GM23338 (cell line): ENCODE measurements around the gene PPP2R2B. TPM values are rescaled to one million over a fixed set of nuclear protein-coding genes. Genes with fewer than 3 reads are reported as not detected.

ENCODE experiments used
- ATAC-seq: fragments of 200-7000 bp; cut with Tn5 transposase; 3 replicates; pipeline ENCODE4 v1.9.1; 2020
- DNase-seq: peaks from one replicate; pipeline ENCODE4 v3.0.0-alpha.2; 2015; ENCODE audit warnings: low spot score
- H2AFZ ChIP-seq: fragments of 200-600 bp; sonication (generic); 2 replicates; pipeline ENCODE4 v1.8.0; 2016; ENCODE audit warnings: antibody characterized with exemption, mild to moderate bottlenecking, moderate library complexity
- H3F3A ChIP-seq: fragments of 200-600 bp; sonication (generic); replicated peaks from 2 replicates; pipeline ENCODE4 v1.8.0; 2017; ENCODE audit warnings: antibody characterized with exemption, mixed run types, low read depth
- H3K27ac ChIP-seq: fragments of 200-600 bp; sonication (generic); 2 replicates; pipeline ENCODE4 v1.6.1; 2016; ENCODE audit warnings: low read depth
- H3K27me3 ChIP-seq: fragments of 200-600 bp; sonication (generic); 2 replicates; pipeline ENCODE4 v1.8.0; 2016; ENCODE audit warnings: mild to moderate bottlenecking, mixed run types, moderate library complexity; ENCODE audit not compliant: insufficient read depth
- H3K36me3 ChIP-seq: fragments of 200-600 bp; sonication (generic); 2 replicates; pipeline ENCODE4 v1.8.0; 2016; ENCODE audit warnings: mild to moderate bottlenecking; ENCODE audit not compliant: insufficient read depth
- H3K4me1 ChIP-seq: fragments of 200-600 bp; sonication (generic); 2 replicates; pipeline ENCODE4 v1.8.0; 2016; ENCODE audit warnings: mild to moderate bottlenecking, moderate library complexity; ENCODE audit not compliant: insufficient read depth
- H3K4me2 ChIP-seq: fragments of 200-600 bp; sonication (generic); 2 replicates; pipeline ENCODE4 v1.7.1; 2017; ENCODE audit warnings: mixed run types
- H3K4me3 ChIP-seq: fragments of 200-600 bp; sonication (generic); 2 replicates; pipeline ENCODE4 v1.6.1; 2016; ENCODE audit warnings: mixed run types
- H3K79me2 ChIP-seq: fragments of 200-600 bp; sonication (generic); replicated peaks from 2 replicates; pipeline ENCODE4 v1.8.0; 2017; ENCODE audit warnings: mild to moderate bottlenecking; ENCODE audit not compliant: insufficient read depth
- H3K9me2 ChIP-seq: fragments of 200-600 bp; sonication (generic); 2 replicates; pipeline ENCODE4 v1.8.0; 2017; ENCODE audit not compliant: insufficient read depth
- H4K20me1 ChIP-seq: fragments of 200-600 bp; sonication (generic); replicated peaks from 2 replicates; pipeline ENCODE4 v1.8.0; 2017; ENCODE audit warnings: mild to moderate bottlenecking; ENCODE audit not compliant: insufficient read depth
- H3K27ac Mint-ChIP-seq: 2 replicates; pipeline ENCODE4 v1.8.0; 2020; ENCODE audit warnings: inconsistent platforms, mild to moderate bottlenecking, moderate library complexity, mixed read lengths
- H3K27me3 Mint-ChIP-seq: 3 replicates; pipeline ENCODE4 v1.8.0; 2022; ENCODE audit warnings: low read depth, mild to moderate bottlenecking, moderate library complexity, mixed read lengths, inconsistent platforms; ENCODE audit not compliant: insufficient read depth, poor library complexity
- H3K36me3 Mint-ChIP-seq: 3 replicates; pipeline ENCODE4 v1.8.0; 2021; ENCODE audit warnings: low read depth, mild to moderate bottlenecking, inconsistent platforms, moderate library complexity, mixed read lengths
- H3K4me1 Mint-ChIP-seq: 3 replicates; pipeline ENCODE4 v1.8.0; 2020; ENCODE audit warnings: mild to moderate bottlenecking, inconsistent platforms, mixed read lengths
- H3K4me3 Mint-ChIP-seq: 3 replicates; pipeline ENCODE4 v1.8.0; 2021; ENCODE audit warnings: moderate library complexity, mild to moderate bottlenecking, inconsistent platforms, mixed read lengths
- H3K9me3 Mint-ChIP-seq: 3 replicates; pipeline ENCODE4 v1.8.0; 2020; ENCODE audit warnings: moderate library complexity, mild to moderate bottlenecking, inconsistent platforms, mixed read lengths
- JUNB ChIP-seq: IDR thresholded peaks from one replicate; pipeline ENCODE4 v1.6.1; 2016; ENCODE audit warnings: antibody characterized with exemption; ENCODE audit not compliant: unreplicated experiment
- ZNF114 ChIP-seq: fragments of 250-450 bp; sonication (Bioruptor Pico); IDR thresholded peaks from 2 replicates; pipeline ENCODE4 v1.5.0; 2020; ENCODE audit warnings: mild to moderate bottlenecking, moderate library complexity
- polyA plus RNA-seq: library from polyadenylated mRNA; unstranded; fragments of >200 nt; fragmentation: Nextera tagmentation; extraction: Ambion mirVana; gene quantifications from 2 replicates; pipeline ENCODE4 v1.2.1, GENCODE V29; 2016
- total RNA-seq: library from RNA; depleted of rRNA; stranded (reverse); fragments of >200 nt; shearing (Covaris generic); gene quantifications from 2 replicates; pipeline ENCODE4 v1.2.3, GENCODE V29; 2014
- TF ChIP-seq, protein P1 (sequence below): IDR thresholded peaks from 2 replicates; pipeline ENCODE4 v1.6.1; 2016; ENCODE audit warnings: antibody characterized with exemption
- TF ChIP-seq, protein P2 (sequence below): fragments of 250-450 bp; sonication (Bioruptor Pico); IDR thresholded peaks from 2 replicates; pipeline ENCODE4 v1.5.0; 2020; ENCODE audit warnings: mild to moderate bottlenecking, moderate library complexity

PPP2R2B gene
- total and polyA plus RNA-seq, 2 experiments from 2014 or later = 21.3 to 33.9 TPM

- TF ChIP-seq, protein P1, sequence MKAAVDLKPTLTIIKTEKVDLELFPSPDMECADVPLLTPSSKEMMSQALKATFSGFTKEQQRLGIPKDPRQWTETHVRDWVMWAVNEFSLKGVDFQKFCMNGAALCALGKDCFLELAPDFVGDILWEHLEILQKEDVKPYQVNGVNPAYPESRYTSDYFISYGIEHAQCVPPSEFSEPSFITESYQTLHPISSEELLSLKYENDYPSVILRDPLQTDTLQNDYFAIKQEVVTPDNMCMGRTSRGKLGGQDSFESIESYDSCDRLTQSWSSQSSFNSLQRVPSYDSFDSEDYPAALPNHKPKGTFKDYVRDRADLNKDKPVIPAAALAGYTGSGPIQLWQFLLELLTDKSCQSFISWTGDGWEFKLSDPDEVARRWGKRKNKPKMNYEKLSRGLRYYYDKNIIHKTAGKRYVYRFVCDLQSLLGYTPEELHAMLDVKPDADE = no peak
These were observed 40.7 kb upstream of the PPP2R2B start (continued) for GRCh38 chr5:146919304-146919703.

GRCh38 chr5:146917931-146918330, 39.4 kb upstream of the PPP2R2B start:
- Histone ChIP-seq H3K79me2 (no peaks in the 10 kb centered on the region), H2AFZ (no peak overlapping the region), H4K20me1 (no peaks in the 10 kb centered on the region), H3K36me3 (no peaks in the 10 kb centered on the region), H3F3A (no peaks in the 10 kb centered on the region), H3K4me1 (peaks cover 23% of the 10 kb centered on the region), H3K27me3 (no peaks in the 10 kb centered on the region), H3K4me3 (no peak overlapping the region), H3K27ac (peak overlapping the region; percentile 6; the same call in 1 of the 2 replicates), H3K4me2 (no peak overlapping the region), H3K9me2 (0 out of 2 replicates have a peak, but pooled peaks cover 4% of the 10 kb centered on the region)
- Mint-ChIP-seq H3K4me3 (no peak overlapping the region), H3K36me3 (no peaks in the 10 kb centered on the region), H3K4me1 (peaks cover 34% of the 10 kb centered on the region), H3K27me3 (no peaks in the 10 kb centered on the region), H3K27ac (no peak overlapping the region), H3K9me3 (no peaks in the 10 kb centered on the region)
- DNase-seq = no peak
- ATAC-seq = no peak
- TF ChIP-seq JUNB = no peak
- TF ChIP-seq, protein P2, sequence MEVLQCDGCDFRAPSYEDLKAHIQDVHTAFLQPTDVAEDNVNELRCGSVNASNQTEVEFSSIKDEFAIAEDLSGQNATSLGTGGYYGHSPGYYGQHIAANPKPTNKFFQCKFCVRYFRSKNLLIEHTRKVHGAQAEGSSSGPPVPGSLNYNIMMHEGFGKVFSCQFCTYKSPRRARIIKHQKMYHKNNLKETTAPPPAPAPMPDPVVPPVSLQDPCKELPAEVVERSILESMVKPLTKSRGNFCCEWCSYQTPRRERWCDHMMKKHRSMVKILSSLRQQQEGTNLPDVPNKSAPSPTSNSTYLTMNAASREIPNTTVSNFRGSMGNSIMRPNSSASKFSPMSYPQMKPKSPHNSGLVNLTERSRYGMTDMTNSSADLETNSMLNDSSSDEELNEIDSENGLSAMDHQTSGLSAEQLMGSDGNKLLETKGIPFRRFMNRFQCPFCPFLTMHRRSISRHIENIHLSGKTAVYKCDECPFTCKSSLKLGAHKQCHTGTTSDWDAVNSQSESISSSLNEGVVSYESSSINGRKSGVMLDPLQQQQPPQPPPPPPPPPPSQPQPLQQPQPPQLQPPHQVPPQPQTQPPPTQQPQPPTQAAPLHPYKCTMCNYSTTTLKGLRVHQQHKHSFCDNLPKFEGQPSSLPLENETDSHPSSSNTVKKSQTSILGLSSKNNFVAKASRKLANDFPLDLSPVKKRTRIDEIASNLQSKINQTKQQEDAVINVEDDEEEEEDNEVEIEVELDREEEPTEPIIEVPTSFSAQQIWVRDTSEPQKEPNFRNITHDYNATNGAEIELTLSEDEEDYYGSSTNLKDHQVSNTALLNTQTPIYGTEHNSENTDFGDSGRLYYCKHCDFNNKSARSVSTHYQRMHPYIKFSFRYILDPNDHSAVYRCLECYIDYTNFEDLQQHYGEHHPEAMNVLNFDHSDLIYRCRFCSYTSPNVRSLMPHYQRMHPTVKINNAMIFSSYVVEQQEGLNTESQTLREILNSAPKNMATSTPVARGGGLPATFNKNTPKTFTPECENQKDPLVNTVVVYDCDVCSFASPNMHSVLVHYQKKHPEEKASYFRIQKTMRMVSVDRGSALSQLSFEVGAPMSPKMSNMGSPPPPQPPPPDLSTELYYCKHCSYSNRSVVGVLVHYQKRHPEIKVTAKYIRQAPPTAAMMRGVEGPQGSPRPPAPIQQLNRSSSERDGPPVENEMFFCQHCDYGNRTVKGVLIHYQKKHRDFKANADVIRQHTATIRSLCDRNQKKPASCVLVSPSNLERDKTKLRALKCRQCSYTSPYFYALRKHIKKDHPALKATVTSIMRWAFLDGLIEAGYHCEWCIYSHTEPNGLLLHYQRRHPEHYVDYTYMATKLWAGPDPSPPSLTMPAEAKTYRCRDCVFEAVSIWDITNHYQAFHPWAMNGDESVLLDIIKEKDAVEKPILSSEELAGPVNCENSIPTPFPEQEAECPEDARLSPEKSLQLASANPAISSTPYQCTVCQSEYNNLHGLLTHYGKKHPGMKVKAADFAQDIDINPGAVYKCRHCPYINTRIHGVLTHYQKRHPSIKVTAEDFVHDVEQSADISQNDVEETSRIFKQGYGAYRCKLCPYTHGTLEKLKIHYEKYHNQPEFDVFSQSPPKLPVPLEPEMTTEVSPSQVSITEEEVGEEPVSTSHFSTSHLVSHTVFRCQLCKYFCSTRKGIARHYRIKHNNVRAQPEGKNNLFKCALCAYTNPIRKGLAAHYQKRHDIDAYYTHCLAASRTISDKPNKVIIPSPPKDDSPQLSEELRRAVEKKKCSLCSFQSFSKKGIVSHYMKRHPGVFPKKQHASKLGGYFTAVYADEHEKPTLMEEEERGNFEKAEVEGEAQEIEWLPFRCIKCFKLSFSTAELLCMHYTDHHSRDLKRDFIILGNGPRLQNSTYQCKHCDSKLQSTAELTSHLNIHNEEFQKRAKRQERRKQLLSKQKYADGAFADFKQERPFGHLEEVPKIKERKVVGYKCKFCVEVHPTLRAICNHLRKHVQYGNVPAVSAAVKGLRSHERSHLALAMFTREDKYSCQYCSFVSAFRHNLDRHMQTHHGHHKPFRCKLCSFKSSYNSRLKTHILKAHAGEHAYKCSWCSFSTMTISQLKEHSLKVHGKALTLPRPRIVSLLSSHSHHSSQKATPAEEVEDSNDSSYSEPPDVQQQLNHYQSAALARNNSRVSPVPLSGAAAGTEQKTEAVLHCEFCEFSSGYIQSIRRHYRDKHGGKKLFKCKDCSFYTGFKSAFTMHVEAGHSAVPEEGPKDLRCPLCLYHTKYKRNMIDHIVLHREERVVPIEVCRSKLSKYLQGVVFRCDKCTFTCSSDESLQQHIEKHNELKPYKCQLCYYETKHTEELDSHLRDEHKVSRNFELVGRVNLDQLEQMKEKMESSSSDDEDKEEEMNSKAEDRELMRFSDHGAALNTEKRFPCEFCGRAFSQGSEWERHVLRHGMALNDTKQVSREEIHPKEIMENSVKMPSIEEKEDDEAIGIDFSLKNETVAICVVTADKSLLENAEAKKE = no peak
- no peak for TF ChIP-seq ZNF114 (CRISPR knock-in tag)
